ENCODE results near the gene PICK1.
A peak's percentile ranks its signal among the peaks of the same experiment; 100 is the strongest.

PICK1 gene

GRCh38 chr22:38086001-38086845 is 29.0 kb downstream of the PICK1 start:
- 83 to 91% methylated on average over 13 to 19 of the region's 25 CpGs for WGBS, 2 experiments (ENCODE audit: insufficient coverage in 2 of 2)
- H3K27ac ChIP-seq (ENCODE audit: low read depth, low read length, severe bottlenecking), result no peak overlapping the region
- no peaks in the 10 kb centered on the region for H3K36me3 ChIP-seq (ENCODE audit: control insufficient read depth, insufficient read depth, low read length)
- H3K4me3 ChIP-seq (ENCODE audit: extremely low read depth, insufficient read depth, low read length, poor library complexity, severe bottlenecking), result no peak overlapping the region
- H3K4me1 ChIP-seq (ENCODE audit: control insufficient read depth, insufficient read depth, low read length, poor library complexity, severe bottlenecking), result peaks cover 30% of the 10 kb centered on the region
- no peaks in the 10 kb centered on the region for H3K9me3 ChIP-seq (ENCODE audit: control insufficient read depth, low read length)

- 94 to 96% methylated on average over 7 to 12 of the region's 13 CpGs for WGBS, 2 experiments (ENCODE audit: insufficient coverage in 2 of 2)
- no peak overlapping the region for H3K27ac ChIP-seq (ENCODE audit: low read depth, low read length, severe bottlenecking)
- no peak overlapping the region for H3K4me3 ChIP-seq (ENCODE audit: extremely low read depth, insufficient read depth, low read length, poor library complexity, severe bottlenecking)
- no peaks in the 10 kb centered on the region for H3K9me3 ChIP-seq (ENCODE audit: control insufficient read depth, low read length)
- no peaks in the 10 kb centered on the region for H3K36me3 ChIP-seq (ENCODE audit: control insufficient read depth, insufficient read depth, low read length)
- H3K4me1 ChIP-seq (ENCODE audit: control insufficient read depth, insufficient read depth, low read length, poor library complexity, severe bottlenecking), result peaks cover 25% of the 10 kb centered on the region
Observed at GRCh38 chr22:38086942-38087341, 29.7 kb downstream of the PICK1 start.

GRCh38 chr22:38087855-38088254 is 30.7 kb downstream of the PICK1 start:
- Histone ChIP-seq H3K36me3 (ENCODE audit: control insufficient read depth, insufficient read depth, low read length) (no peaks in the 10 kb centered on the region), H3K4me3 (ENCODE audit: extremely low read depth, insufficient read depth, low read length, poor library complexity, severe bottlenecking) (no peak overlapping the region), H3K4me1 (ENCODE audit: control insufficient read depth, insufficient read depth, low read length, poor library complexity, severe bottlenecking) (peaks cover 21% of the 10 kb centered on the region), H3K9me3 (ENCODE audit: control insufficient read depth, low read length) (no peaks in the 10 kb centered on the region), H3K27ac (ENCODE audit: low read depth, low read length, severe bottlenecking) (no peak overlapping the region)
- 94 to 95% methylated on average over 10 to 11 of the region's 12 CpGs for WGBS, 2 experiments (ENCODE audit: insufficient coverage in 2 of 2)

GRCh38 chr22:38088629-38089473 is 31.6 kb downstream of the PICK1 start:
- Histone ChIP-seq H3K9me3 (ENCODE audit: control insufficient read depth, low read length) (no peaks in the 10 kb centered on the region), H3K4me1 (ENCODE audit: control insufficient read depth, insufficient read depth, low read length, poor library complexity, severe bottlenecking) (peaks cover 16% of the 10 kb centered on the region), H3K4me3 (ENCODE audit: extremely low read depth, insufficient read depth, low read length, poor library complexity, severe bottlenecking) (no peak overlapping the region), H3K36me3 (ENCODE audit: control insufficient read depth, insufficient read depth, low read length) (no peaks in the 10 kb centered on the region), H3K27ac (ENCODE audit: low read depth, low read length, severe bottlenecking) (no peak overlapping the region)
- 56 to 59% methylated on average over 20 to 62 of the region's 85 CpGs for WGBS, 2 experiments (ENCODE audit: insufficient coverage in 2 of 2)

GRCh38 chr22:38089474-38089851 is 32.3 kb downstream of the PICK1 start:
- H3K4me3 ChIP-seq (ENCODE audit: extremely low read depth, insufficient read depth, low read length, poor library complexity, severe bottlenecking), result no peak overlapping the region

GRCh38 chr22:38097058-38097457 is 39.9 kb downstream of the PICK1 start:
- Histone ChIP-seq H3K9me3 (ENCODE audit: control insufficient read depth, low read length) (no peaks in the 10 kb centered on the region), H3K4me1 (ENCODE audit: control insufficient read depth, insufficient read depth, low read length, poor library complexity, severe bottlenecking) (peaks cover 9% of the 10 kb centered on the region), H3K4me3 (ENCODE audit: extremely low read depth, insufficient read depth, low read length, poor library complexity, severe bottlenecking) (peak overlapping the region; percentile 18), H3K36me3 (ENCODE audit: control insufficient read depth, insufficient read depth, low read length) (no peaks in the 10 kb centered on the region), H3K27ac (ENCODE audit: low read depth, low read length, severe bottlenecking) (no peak overlapping the region)
- WGBS, 2 experiments (ENCODE audit: insufficient coverage in 2 of 2), result 59 to 67% methylated on average over 5 to 7 of the region's 15 CpGs

More at GRCh38 chr22:38089474-38089851, 32.3 kb downstream of the PICK1 start:
- H3K27ac ChIP-seq (ENCODE audit: low read depth, low read length, severe bottlenecking), result no peak overlapping the region
- no peaks in the 10 kb centered on the region for H3K36me3 ChIP-seq (ENCODE audit: control insufficient read depth, insufficient read depth, low read length)
- H3K4me1 ChIP-seq (ENCODE audit: control insufficient read depth, insufficient read depth, low read length, poor library complexity, severe bottlenecking), result peaks cover 11% of the 10 kb centered on the region
- WGBS, 2 experiments (ENCODE audit: insufficient coverage in 2 of 2), result 77 to 85% methylated on average over 25 to 26 of the region's 34 CpGs
- H3K9me3 ChIP-seq (ENCODE audit: control insufficient read depth, low read length), result no peaks in the 10 kb centered on the region

- WGBS, 2 experiments (ENCODE audit: insufficient coverage in 2 of 2), result 13 to 16% methylated on average over 13 to 15 of the region's 32 CpGs
- Histone ChIP-seq H3K4me3 (ENCODE audit: extremely low read depth, insufficient read depth, low read length, poor library complexity, severe bottlenecking) (peak overlapping the region; percentile 18), H3K9me3 (ENCODE audit: control insufficient read depth, low read length) (no peaks in the 10 kb centered on the region), H3K36me3 (ENCODE audit: control insufficient read depth, insufficient read depth, low read length) (no peaks in the 10 kb centered on the region), H3K27ac (ENCODE audit: low read depth, low read length, severe bottlenecking) (peak overlapping the region; percentile 79), H3K4me1 (ENCODE audit: control insufficient read depth, insufficient read depth, low read length, poor library complexity, severe bottlenecking) (peaks cover 9% of the 10 kb centered on the region)
Observed at GRCh38 chr22:38097557-38098409, 40.6 kb downstream of the PICK1 start.

- H3K27ac ChIP-seq (ENCODE audit: low read depth, low read length, severe bottlenecking), result peak overlapping the region; percentile 79
- H3K4me3 ChIP-seq (ENCODE audit: extremely low read depth, insufficient read depth, low read length, poor library complexity, severe bottlenecking), result peak overlapping the region; percentile 3
- WGBS, 2 experiments (ENCODE audit: insufficient coverage in 2 of 2), result 79 to 89% methylated on average over 5 to 8 of the region's 9 CpGs
Observed at GRCh38 chr22:38098410-38099249, 41.4 kb downstream of the PICK1 start.

GRCh38 chr22:38103641-38104040 is 46.4 kb downstream of the PICK1 start:
- WGBS, 2 experiments (ENCODE audit: insufficient coverage in 2 of 2), result 86 to 94% methylated on average over 5 of the region's 8 CpGs
- Histone ChIP-seq H3K36me3 (ENCODE audit: control insufficient read depth, insufficient read depth, low read length) (no peaks in the 10 kb centered on the region), H3K4me3 (ENCODE audit: extremely low read depth, insufficient read depth, low read length, poor library complexity, severe bottlenecking) (no peak overlapping the region), H3K9me3 (ENCODE audit: control insufficient read depth, low read length) (no peaks in the 10 kb centered on the region), H3K27ac (ENCODE audit: low read depth, low read length, severe bottlenecking) (no peak overlapping the region), H3K4me1 (ENCODE audit: control insufficient read depth, insufficient read depth, low read length, poor library complexity, severe bottlenecking) (peaks cover 2% of the 10 kb centered on the region)

More at GRCh38 chr22:38098410-38099249, 41.4 kb downstream of the PICK1 start:
- Histone ChIP-seq H3K9me3 (ENCODE audit: control insufficient read depth, low read length) (no peaks in the 10 kb centered on the region), H3K4me1 (ENCODE audit: control insufficient read depth, insufficient read depth, low read length, poor library complexity, severe bottlenecking) (peaks cover 9% of the 10 kb centered on the region), H3K36me3 (ENCODE audit: control insufficient read depth, insufficient read depth, low read length) (no peaks in the 10 kb centered on the region)
